ENCODE results near the gene CXCR6. TPM values are rescaled to one million over a fixed set of nuclear protein-coding genes. Genes with fewer than 3 reads are reported as not detected.

The CXCR6 gene
- polyA plus RNA-seq, 1 donor, result 0.28 TPM

DNA sequence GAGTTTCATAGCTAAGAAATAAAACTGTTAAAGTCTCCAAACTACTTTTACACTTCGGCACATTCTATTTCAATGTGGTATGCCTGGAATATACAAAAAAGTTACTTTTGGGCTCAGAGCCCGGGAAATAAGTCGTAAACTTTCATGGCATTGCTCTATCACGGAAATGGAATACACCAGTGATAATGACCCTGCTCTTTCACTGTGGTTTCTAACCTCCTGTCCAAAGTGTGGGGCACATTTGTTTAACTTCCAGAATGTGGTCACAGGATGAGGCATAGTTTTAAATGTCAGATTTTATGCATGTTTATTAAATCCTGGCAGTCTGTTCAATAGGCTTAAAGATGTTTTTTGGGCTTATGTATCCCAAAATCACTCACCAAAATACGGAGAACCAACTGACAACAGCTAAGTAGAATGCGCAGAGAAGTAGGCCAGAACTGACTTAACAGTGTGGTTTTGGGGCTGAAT is 5.1 kb downstream of the CXCR6 start:
- DNase-seq (ENCODE audit: low read depth), result no peak

DNA sequence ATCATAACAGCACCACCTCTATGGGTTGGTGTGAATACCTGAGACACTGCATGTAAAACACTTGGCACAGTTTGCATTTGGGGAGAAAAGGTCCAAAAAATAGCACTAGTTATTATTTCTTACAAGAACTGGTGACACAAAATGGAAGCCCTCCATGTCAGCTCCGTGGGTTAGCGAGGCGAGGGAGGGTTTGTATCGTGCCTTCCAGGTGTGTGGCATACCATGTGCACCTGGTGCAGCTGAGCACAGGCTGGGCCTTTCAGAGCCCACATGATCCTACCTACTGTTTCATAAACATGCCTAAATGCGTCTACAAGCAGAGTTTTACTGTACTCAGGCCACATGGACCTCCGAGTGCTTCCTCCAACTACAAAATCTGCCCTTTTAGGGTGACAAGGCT is 5.6 kb downstream of the CXCR6 start:
- no peak for DNase-seq (ENCODE audit: low read depth)

GRCh38 chr3:45949432-45949831 is 6.2 kb downstream of the CXCR6 start:
- no peak for DNase-seq (ENCODE audit: low read depth)

DNA sequence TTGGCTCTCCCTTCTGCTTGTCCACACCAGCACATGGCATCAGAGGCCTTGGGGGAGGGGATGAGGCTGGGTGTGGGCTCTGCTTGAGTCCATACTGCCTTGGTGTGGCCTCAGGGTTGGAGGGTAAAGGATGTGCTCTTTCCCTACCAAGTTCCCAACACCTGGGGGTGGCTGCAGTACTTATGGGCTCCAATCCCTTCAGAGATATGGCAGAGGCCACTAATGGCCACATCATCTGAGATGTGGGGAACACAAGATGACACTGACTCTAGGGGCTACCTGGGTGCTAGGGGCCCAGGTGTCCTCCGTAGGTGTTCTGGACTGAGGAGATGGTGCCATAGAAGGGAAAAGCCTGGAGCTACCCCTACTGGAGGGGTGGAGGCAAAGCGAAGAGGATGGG is 6.9 kb downstream of the CXCR6 start:
- DNase-seq (ENCODE audit: low read depth), result no peak

- DNase-seq (ENCODE audit: low read depth), result no peak
Observed at GRCh38 chr3:45950686-45951600, 7.7 kb downstream of the CXCR6 start.

DNA sequence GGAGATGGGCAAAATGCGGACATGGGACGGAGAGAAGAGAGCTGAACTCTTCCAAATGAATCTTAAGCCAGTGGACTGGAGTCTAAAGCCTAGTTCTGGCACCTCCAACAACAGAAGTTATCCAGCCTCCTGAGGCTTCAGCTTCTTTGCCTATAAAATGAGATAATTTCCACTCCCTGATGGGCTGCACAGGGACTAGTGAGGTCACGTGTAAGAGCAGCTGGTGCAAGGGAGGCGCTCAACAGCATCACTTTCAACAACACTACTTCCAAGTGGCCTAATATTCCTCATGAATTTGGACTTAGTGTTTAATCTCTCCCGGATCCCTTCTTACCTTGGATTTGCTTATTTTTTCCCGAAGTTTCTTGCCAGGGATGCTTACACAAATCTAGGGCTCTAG is 8.7 kb downstream of the CXCR6 start:
- DNase-seq (ENCODE audit: low read depth), result no peak

- no peak for DNase-seq (ENCODE audit: low read depth)
Observed at GRCh38 chr3:45952456-45952855, 9.2 kb downstream of the CXCR6 start.

GRCh38 chr3:45953536-45953935 is 10.3 kb downstream of the CXCR6 start:
- DNase-seq (ENCODE audit: low read depth), result no peak

DNA sequence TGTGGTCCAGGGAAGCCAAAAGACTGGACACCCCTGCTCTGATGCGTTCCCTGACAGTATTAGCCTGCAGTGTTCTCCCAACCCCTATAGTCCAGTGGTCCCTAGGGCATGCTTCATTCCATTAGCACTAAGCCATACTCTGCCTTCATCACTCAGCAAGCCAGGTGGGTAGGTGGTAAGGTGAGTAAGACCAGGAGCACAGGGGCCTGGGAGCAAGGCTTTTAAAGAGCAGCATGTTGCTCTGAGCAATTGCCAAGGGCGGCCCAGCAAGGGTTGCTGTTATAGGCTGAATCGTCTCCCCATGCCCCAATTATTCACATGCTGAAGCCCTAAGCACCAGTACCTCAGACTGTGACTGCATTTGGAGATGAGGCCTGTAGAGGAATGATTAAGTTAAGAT is 11.0 kb downstream of the CXCR6 start:
- DNase-seq (ENCODE audit: low read depth), result no peak

DNA sequence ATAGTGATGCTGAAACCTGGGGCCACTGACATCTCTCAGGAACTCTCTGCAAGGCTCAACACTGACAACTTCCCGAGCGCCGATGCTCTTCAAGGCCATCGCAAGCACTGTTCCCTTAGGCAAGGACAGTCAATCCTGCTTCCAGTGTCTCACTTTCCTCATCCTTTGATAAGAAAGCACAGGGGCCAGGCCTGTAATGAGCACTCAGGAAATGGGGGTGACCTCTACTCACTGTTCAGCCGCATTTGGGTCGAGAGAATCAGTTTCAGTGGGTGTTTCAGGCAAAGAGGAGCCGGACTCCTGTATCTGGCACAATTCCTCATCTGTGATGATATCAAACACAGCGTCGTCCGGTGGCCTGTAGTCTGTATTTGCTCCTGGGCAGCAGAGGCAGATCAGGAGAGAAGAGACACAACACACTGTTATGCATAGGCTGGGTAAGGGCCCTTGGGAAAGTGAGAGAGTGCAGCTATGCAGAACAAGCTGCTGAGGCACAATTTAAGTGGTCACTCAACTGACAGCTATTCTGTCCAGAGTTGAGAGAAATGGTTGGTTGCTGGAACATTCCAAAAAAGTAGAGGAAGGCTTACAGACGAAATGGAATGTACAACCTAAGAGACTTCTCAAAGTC is 11.9 kb downstream of the CXCR6 start:
- no peak for DNase-seq (ENCODE audit: low read depth)

DNA sequence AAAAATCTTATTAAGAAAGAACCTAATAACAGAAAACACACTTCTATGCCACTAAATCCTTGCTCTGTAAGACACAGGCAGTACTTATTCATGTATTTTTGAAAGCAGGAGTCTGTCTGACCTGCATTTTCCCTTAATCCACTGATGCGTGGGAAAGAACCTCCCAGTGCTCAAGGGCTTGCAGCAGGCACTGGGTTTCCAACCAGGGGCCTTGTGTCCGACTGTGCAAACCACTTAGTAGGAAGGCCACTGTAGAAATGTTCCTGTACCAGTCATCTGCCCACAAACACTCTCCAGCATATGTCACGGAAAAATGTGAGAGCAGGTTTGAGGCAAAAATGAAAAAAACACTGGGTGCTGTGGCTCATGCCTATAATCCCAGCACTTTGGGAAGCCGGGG is 12.4 kb downstream of the CXCR6 start:
- DNase-seq (ENCODE audit: low read depth), result no peak

- DNase-seq (ENCODE audit: low read depth), result no peak
Observed at GRCh38 chr3:45957586-45957985, 14.3 kb downstream of the CXCR6 start.

- DNase-seq (ENCODE audit: low read depth), result no peak
Observed at GRCh38 chr3:45958321-45958791, 15.1 kb downstream of the CXCR6 start.

DNA sequence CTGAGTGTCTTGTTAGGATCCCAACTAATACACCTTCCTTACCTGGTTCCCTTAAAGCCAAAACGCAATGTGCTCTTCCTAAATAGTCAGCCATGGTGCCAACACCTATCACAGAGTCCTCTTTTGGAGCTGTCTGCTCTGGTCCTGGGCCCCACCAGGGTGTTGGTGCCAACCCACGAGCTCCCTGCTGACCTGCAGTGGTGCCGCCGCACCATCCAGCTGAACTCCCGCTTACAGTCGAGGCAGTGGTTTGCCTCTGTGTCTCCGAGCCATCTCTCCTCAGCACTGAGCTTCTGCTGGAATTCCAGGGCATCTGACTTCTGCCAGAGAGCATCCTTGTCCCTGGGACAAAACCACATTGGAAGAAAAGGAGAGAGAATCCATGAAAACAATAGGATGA is 15.9 kb downstream of the CXCR6 start:
- no peak for DNase-seq (ENCODE audit: low read depth)

DNA sequence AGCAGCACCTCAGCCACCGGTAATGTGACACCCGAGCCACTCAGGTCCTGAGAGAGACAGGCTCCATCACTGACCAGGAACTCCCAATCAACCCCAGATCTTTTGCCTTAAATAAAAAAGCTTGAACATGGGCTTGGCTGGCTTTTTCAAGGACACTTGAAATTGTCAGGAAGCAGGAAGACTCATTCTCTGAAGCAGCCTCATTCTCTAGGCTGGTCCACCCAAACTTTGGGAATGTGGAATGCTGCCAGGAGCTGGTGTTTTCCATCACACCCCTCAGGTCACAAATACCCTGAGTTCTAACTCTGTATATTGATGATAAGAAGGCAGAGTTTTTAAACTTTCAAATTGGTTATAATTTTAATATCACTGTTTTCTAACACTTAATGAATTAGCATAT is 17.0 kb downstream of the CXCR6 start:
- no peak for DNase-seq (ENCODE audit: low read depth)

GRCh38 chr3:45962033-45962432 is 18.8 kb downstream of the CXCR6 start:
- DNase-seq (ENCODE audit: low read depth), result no peak

DNA sequence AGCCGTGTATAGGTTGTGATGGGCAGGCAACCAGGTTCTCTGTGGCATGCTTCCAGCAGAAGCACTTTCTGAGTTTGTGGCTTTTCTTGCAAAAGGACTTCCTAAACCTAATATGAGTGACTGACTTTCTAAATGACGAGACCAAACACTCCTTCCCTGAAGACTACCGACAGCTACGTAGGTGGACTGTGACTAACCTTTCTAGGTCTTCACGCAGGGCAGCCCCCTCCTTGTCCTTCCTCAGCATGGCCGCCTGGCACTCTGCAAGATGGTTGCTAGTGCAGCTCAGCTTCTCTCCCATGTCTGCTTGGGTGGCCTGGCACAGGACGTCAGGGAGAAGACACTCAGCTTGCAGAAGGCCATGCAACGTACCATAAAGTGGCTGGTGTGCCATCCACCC is 20.9 kb downstream of the CXCR6 start:
- no peak for DNase-seq (ENCODE audit: low read depth)

- DNase-seq (ENCODE audit: low read depth), result no peak
Observed at GRCh38 chr3:45965253-45965652, 22.0 kb downstream of the CXCR6 start.

- DNase-seq (ENCODE audit: low read depth), result no peak
Observed at GRCh38 chr3:45965653-45966052, 22.4 kb downstream of the CXCR6 start.

DNA sequence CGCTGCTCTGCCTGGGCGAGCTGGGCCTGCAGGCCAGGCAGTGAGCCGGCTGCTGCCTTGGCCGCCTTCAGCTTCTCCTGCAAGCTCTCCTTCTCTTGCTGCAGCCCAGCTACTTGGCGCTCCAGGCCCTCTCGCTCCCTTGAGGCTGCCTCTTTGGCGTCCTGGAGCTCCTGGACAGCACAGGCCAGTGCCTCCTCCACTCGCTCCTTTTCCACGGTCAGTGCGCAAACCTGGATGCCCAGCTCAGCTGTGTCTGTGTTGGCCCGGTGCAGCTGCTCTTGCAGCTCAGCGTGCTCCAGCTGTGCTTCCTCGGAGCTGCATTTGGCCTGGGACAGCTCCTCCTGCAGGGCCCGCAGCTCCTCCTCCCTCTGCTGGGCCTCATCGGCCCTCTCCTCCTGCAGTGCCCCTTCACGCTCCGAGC is 23.1 kb downstream of the CXCR6 start:
- no peak for DNase-seq (ENCODE audit: low read depth)

- DNase-seq (ENCODE audit: low read depth), result no peak
Observed at GRCh38 chr3:45966950-45967640, 23.8 kb downstream of the CXCR6 start.

DNA sequence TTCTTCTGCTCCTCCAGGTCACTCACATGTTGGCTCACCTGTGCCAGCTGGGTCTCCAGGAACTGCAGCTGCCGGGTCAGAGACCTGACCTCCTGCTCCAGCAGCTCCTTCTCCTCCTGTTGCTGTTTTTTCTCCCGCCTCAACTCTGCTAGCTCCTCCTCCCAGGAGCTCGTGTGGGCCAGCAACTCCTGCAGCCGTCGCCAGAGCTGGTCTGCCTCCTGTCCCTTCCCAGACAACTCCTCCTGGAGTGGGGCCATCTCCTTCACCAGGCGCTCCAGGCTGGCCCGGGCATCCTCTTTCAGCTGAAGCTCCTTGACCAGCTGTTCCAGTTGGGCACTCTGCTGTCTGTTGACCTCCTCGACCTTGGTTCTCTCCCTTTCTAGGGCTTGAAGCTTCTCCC is 24.5 kb downstream of the CXCR6 start:
- no peak for DNase-seq (ENCODE audit: low read depth)

All from forelimb muscle (tissue), 1 donor.